HG03342 (cell line): ENCODE results near the gene LRPAP1.

Experiments
- ATAC-seq: cut with Tn5 transposase; IDR thresholded peaks from one replicate; pipeline ENCODE4 v1.9.1; 2021; ENCODE audit warnings: mild to moderate bottlenecking, moderate library complexity; ENCODE audit not compliant: unreplicated experiment

Gene LRPAP1

GRCh38 chr4:3502941-3503936, 29.0 kb downstream of the LRPAP1 start:
- no peak for ATAC-seq

DNA sequence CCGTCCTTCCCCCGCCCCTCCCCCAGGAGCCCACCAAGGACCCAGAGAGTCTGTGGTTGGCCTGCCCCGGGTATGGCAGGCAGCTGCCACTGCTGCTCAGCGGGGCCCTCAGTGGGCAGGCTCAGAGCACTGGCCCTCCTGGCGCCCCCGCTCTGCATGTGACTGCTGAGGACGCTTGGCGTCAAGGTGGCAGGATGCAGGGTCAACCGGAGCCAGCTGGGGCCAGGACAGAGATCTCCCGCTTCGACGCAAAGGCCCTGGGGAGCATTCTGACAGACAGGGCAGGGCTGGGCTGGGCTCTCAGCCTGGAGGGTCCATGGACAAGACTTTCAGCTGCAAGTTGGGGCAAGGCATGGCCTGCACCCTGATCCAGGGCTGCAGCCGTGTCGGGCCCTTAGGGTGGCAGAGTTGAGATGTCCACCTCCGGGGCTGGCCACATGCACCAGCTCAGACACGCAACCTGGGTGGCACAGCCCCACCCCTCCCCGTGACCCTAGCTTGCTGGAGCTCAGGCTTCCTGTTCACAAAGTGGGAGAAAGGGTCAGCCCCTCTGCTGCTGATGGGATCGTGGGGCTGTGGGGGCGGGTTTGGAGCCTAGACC, 30.3 kb downstream of the LRPAP1 start:
- ATAC-seq: no peak

GRCh38 chr4:3501126-3501824, 30.9 kb downstream of the LRPAP1 start:
- ATAC-seq: no peak

DNA sequence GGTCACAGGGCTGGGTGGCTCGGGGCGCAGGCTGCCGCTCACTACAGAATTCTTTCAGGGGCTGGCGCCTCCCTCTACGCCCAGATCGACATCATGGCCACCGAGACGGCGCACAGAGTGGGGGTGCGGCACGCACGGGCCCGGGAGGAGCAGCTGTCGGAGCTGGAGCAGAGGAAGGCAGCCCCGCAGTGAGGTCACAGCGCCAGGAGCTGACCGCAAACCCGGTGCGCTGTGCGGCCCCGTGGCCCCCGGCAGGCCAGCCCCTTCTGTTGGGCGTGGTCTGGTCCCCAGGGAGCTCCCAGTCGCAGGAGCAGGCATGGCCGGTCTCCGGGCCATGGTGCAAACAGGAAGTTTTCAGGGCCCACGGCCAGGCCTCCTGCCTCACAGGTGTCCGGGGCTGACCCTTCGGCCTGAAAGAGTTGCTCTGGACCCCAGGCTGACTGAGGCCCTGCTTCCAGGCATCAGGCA, 31.6 kb downstream of the LRPAP1 start:
- ATAC-seq: no peak

- no peak for ATAC-seq
Measured at GRCh38 chr4:3500111-3500510, 32.1 kb downstream of the LRPAP1 start.

- ATAC-seq: no peak
Measured at GRCh38 chr4:3499710-3500109, 32.5 kb downstream of the LRPAP1 start.

GRCh38 chr4:3498901-3499510, 33.2 kb downstream of the LRPAP1 start:
- no peak for ATAC-seq

GRCh38 chr4:3498407-3498806, 33.8 kb downstream of the LRPAP1 start:
- no peak for ATAC-seq

GRCh38 chr4:3497523-3498389, 34.5 kb downstream of the LRPAP1 start:
- ATAC-seq: no peak

GRCh38 chr4:3497095-3497494, 35.1 kb downstream of the LRPAP1 start:
- ATAC-seq: no peak

DNA sequence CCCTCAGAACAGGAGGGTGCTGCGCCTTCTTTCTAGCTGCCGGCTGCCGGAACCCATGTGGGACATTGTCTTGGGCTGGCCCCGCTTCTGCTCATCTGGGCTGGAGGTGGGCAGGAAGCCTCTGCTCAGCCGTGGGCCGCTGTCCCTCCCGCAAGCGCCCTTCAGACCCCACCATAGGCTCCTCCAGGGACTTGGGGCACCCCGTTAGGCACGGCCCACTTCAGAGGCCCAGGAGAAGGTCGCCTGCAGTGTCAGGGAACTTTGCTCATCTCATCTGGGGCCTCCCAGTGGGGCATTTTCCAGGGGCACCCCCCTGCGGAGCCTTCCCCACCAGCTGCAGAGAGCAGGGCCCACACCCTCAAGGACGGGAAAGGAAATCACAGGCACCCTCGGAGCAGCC, 36.2 kb downstream of the LRPAP1 start:
- ATAC-seq: no peak

DNA sequence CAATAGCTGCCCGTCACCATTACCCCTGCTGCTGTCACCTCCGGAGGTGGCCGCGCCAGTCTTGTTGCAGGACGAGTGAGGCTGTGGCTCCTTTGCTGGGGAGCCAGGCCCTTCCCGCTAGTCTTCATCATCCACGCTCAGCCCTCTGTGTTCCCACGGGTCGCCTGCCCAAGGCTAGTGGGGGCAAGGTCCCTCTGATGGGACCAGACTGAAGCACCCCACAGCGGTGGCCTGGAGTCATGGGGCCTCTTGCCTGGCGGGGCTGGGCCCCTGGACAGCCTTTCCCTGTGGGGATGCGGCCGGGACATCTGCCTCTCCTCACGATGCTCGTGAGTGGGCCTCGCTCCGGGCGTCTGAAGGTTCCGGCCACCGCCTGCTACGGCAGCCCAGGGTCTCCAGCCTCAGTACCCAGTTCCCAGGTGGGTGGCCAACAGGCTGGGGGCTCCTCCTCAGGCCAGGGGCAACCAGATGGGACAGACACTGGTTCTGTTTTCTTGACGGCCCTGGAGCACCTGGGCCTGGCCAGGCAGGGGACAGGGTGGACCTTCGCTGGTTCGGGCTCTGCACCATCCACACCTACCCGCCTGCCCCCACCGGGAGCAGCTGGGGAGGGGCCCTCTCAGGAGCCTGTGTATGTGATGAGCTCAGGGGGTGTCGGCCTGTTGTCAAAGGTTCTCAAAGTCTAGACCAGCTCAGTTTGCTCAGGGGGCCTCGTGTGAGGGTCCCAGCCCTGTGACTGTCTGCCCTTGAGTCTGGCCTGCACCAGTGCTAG, 36.8 kb downstream of the LRPAP1 start:
- ATAC-seq: no peak

- no peak for ATAC-seq
Measured at GRCh38 chr4:3494462-3494871, 37.8 kb downstream of the LRPAP1 start.

- ATAC-seq: no peak
Measured at GRCh38 chr4:3493720-3494461, 38.3 kb downstream of the LRPAP1 start.

DNA sequence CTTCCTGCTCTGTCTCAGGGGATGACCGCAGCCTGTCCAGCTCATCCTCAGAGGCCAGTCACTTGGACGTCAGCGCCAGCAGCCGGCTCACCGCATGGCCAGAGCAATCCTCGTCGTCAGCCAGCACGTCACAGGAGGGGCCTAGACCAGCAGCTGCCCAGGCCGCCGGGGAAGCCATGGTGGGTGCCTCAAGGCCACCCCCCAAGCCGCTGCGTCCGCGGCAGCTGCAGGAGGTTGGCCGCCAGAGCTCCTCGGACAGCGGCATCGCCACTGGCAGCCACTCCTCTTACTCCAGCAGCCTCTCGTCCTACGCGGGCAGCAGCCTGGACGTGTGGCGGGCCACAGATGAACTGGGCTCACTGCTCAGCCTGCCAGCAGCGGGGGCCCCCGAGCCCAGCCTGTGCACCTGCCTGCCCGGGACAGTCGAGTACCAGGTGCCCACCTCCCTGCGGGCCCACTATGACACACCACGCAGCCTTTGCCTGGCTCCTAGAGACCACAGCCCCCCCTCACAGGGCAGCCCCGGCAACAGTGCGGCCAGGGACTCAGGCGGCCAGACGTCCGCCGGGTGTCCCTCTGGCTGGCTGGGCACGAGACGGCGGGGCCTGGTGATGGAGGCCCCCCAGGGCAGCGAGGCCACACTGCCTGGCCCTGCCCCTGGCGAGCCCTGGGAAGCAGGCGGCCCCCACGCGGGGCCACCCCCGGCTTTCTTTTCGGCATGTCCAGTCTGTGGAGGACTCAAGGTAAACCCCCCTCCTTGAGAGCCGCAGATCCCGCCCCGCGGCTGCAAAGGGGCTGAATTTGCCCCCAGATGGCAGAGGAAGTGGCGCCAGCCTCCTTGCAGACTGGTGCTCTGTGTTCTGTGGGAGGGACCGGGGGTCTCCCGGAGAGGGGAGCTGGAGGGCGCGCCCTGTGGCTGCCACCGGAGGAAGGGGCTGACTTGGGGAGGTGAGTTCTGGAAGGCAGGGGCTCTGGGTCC, 39.2 kb downstream of the LRPAP1 start:
- ATAC-seq: no peak

DNA sequence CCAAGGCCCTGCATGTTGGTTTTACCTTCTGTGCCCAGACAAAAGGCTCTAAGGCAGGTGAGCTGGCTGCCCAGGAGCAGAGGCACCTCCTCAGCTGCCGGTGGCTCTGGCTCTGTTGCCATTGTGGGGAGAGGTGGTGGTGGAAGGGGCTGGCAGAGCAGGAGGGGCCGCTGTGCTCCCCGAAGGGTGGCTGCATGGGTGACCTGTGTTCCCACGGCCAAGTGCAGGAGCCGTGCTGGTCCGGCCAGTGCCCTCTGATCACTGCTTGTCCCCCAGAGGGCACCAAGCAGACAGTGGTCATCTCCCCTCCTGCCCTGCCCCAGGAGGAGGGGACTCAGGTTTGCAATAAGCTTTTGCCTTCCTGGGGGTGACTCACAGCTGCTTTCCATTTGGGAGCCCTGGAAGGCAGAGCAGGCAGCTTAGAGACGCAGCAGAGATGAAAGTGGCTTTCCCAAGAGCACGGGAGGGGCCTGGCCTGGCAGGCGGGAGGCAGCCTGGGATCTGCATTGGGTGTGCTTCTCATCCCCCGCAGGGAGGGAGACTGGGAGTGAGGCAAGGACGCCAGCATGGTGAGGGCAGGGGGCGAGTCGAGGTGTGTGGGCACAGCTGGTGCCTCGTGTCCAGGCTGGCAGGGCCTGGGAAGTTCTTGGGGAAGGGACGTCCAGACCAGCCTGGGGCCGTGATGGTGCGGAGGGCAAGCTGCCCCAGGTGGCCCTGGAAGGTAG, 40.4 kb downstream of the LRPAP1 start:
- ATAC-seq: no peak

DNA sequence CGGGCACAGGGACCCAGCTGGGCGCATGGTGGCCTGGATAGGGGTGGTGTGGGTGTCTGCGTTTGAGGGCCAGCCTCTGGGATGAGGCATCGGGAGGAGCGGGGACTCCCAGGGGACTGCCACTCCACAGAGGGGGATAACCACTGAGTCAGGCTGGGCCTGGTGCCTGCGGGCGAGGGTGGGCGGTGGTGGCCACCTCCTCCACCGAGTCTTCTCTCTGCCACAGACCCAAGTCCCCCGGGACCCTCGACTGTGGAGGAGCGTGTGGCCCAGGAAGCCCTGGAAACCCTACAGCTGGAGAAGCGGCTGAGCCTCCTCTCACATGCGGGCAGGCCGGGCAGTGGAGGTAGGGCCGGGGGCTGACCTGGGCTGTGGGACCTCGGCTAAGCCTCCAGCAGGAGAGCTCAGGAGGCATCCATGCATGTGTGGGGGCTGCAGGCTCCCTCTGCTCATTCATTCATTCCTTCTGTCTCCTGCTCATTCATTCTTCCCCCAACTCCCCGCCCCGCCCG, 42.7 kb downstream of the LRPAP1 start:
- ATAC-seq: no peak
